Duodenal mucosa (tissue), 2 donors: ENCODE data around the gene PLEKHG1.

ENCODE experiments used
- H3K27ac ChIP-seq: one replicate; pipeline ENCODE4 v1.7.0; 2013; ENCODE audit warnings: low read depth, low read length
- H3K27me3 ChIP-seq, 2 donors: one replicate each; pipeline ENCODE4 v1.7.0; 2013; ENCODE audit warnings: low read length in 2 of 2, control low read depth in 1 of 2; ENCODE audit not compliant: insufficient read depth in 2 of 2, control insufficient read depth in 1 of 2
- H3K36me3 ChIP-seq, 2 donors: one replicate each; pipeline ENCODE4 v1.7.0; 2013; ENCODE audit warnings: low read length in 2 of 2, control low read depth in 1 of 2; ENCODE audit not compliant: insufficient read depth in 2 of 2, control insufficient read depth in 1 of 2
- H3K4me1 ChIP-seq, 2 donors: one replicate each; pipeline ENCODE4 v1.7.0; 2013; ENCODE audit warnings: low read length in 2 of 2, control low read depth in 1 of 2; ENCODE audit not compliant: insufficient read depth in 2 of 2, control insufficient read depth in 1 of 2
- H3K4me3 ChIP-seq, 2 donors: one replicate each; pipeline ENCODE4 v1.7.0; 2013; ENCODE audit warnings: low read length in 2 of 2, low read depth in 1 of 2
- H3K9ac ChIP-seq, 2 donors: one replicate each; pipeline ENCODE4 v1.7.0; 2013; ENCODE audit warnings: low read length in 2 of 2, low read depth in 1 of 2
- H3K9me3 ChIP-seq, 2 donors: one replicate each; pipeline ENCODE4 v1.7.0; 2013; ENCODE audit warnings: low read length in 2 of 2, control low read depth in 1 of 2; ENCODE audit not compliant: control insufficient read depth in 1 of 2

PLEKHG1 gene

DNA sequence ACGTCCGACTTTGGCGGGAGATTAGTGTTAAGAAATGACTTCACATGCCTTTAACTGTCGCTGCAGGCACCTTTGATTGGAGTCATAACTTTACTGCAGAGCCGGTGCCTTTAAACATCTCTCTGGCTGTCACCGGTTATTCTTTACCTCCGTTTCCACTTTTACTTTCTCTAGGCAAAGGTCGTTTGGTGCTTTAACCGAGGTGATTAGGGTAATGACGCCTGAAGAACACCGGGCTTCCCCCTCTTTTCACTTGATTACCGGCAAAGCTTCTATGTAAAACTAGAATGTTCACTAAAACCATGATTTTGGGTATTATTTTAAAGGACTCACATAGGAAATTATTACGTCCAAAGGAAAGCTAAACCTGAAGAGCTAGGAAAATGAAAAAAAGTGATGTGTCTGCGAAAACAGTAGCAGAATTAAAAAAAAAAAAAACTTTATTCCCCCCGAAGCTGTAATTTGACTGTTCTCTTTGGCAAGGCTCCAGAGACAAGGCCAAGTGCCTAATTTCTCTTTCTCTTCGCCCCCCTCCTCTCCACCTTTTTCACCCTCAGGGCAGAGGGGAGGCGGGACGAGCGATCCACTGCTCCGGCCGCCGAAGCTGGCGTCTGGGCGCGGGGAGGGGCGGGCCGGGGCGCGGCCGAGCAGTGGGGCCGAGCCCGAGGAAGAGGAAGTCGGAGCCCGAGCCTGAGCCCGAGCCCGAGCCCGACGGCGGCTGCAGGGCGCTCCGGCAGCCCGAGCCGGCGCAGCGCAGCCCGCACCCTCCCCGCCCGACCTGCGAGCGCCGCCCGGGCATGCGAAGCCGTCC, at the start of gene PLEKHG1:
Gene PLEKHG1, plus strand, starts transcription at position 687 of the 811 bp plus-strand sequence. CDS start 133,797 bp downstream, outside the sequence.
- H3K9me3 ChIP-seq, result no peaks in the 10 kb centered on the region
- peak within 1 kb of the TSS; percentile 47 to 84 for H3K9ac ChIP-seq
- no peaks in the 10 kb centered on the region for H3K36me3 ChIP-seq
- peak within 1 kb of the TSS; percentile 79 for H3K27ac ChIP-seq
- no peaks in the 10 kb centered on the region for H3K27me3 ChIP-seq
- H3K4me3 ChIP-seq, result peak within 1 kb of the TSS; percentile 71 to 77
- peaks cover 33 to 51% of the 10 kb centered on the region in 2 donors for H3K4me1 ChIP-seq

DNA sequence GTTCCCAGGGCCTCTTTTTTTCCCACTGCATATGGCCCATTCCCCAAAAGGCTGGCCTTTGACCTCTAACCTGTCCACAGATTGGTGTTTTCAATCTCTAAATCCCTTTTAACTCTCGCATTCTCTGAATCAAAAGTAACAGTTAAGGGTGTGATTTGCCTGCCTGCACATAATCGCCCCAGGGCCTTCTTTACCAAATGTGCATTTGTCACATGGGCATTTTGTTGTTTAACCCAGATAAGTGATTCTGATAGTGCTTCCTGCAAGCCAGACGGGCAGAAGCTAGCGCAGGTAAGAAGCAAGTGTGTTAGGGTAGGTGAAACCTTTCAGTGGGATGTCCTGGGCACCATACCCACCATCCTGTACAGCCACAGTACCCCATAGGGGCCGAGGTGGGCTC, 49.4 kb upstream of the PLEKHG1 start:
- Histone ChIP-seq H3K4me3 (no peak overlapping the region), H3K36me3 (no peaks in the 10 kb centered on the region), H3K4me1 (peaks cover 4 to 5% of the 10 kb centered on the region in 2 donors), H3K9me3 (no peaks in the 10 kb centered on the region), H3K9ac (no peak overlapping the region), H3K27ac (no peak overlapping the region), H3K27me3 (peaks cover 0 to 3% of the 10 kb centered on the region in 2 donors)

DNA sequence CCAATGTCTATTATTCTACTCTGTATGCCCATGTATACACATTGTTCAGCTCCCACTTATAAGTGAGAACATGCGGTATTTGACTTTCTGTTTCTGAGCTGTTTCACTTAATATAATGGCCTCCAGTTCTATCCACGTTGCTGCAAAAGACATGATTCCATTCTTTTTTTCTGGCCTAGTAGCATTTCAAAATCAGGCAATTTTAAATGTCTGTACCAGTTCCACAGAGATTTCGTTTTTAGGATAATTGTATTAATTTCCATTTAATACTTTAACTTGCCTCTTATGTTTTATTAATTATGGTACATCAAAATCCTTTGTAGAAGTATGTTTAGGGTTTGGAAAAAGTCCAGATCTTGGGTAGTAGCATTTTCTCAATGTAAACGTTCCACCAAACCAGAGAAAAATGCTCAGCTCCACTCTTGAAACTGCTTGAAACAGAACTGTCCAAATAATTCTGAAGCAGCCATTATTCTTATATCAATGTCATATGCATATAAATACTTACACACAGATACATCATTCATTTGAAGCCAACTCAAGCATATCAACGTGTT, 42.6 kb upstream of the PLEKHG1 start:
- Histone ChIP-seq H3K9ac (no peak overlapping the region), H3K4me1 (no peaks in the 10 kb centered on the region), H3K9me3 (peaks cover 0 to 4% of the 10 kb centered on the region in 2 donors)

DNA sequence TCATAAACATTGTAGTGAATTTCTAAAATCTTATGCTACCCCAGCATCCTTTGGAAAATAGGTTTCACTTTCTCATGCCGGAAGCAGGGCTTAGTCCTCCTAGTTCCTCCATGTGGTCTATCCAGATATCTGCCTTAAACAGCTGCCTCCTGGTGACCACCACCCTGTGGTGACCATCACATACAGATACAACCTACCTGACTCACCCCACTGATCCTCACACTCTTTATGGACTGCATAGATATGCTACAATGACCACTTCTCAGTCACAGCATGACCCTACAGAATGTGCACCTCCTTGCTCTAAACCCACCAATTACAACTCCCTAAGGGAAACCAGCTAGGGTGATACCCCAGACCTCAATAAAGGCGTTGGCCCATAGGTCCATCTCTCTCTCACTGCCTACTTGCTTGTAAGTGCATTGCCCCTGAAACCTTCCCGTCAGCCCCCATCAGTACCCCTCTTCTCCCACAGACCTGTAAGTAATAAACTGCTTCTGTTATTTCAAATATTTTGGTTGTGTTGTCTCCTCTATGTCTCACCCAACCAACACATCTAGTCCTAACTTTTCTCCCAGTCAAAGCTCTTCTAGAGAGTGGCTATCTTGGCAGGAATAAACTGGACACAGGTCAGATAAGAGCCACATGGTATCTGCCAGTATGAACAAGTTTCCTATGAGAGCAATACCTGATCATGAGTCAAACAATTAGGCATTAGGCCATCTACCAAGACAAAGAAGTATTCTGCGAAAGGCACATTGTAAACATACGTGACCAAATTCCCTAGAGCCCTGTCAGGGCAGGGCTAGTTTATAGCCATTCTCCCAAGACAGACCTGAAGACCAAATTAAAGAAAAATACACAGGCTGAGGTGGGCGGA, 39.4 kb upstream of the PLEKHG1 start:
- H3K36me3 ChIP-seq, result no peaks in the 10 kb centered on the region
- no peaks in the 10 kb centered on the region for H3K4me1 ChIP-seq
- no peak overlapping the region for H3K4me3 ChIP-seq
- peaks cover 0 to 4% of the 10 kb centered on the region in 2 donors for H3K9me3 ChIP-seq
- no peak overlapping the region for H3K27ac ChIP-seq
- H3K27me3 ChIP-seq, result no peaks in the 10 kb centered on the region
- H3K9ac ChIP-seq, result no peak overlapping the region

More for the DNA sequence above, 42.6 kb upstream of the PLEKHG1 start:
- H3K27me3 ChIP-seq, result no peaks in the 10 kb centered on the region
- no peak overlapping the region for H3K4me3 ChIP-seq
- no peaks in the 10 kb centered on the region for H3K36me3 ChIP-seq
- no peak overlapping the region for H3K27ac ChIP-seq

DNA sequence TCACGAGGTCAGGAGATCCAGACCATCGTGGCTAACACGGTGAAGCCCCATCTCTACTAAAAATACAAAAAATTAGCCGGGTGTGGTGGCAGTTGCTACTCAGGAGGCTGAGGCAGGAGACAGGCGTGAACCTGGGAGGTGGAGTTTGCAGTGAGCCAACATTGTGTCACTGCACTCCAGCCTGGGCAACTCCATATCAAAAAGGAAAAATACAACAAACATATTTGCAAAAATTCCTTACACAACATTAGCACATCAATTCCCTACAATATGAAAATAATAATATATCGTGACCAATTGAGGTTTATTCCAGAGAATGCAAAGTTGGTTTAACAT, 38.8 kb upstream of the PLEKHG1 start:
- Histone ChIP-seq H3K4me1 (no peaks in the 10 kb centered on the region), H3K36me3 (no peaks in the 10 kb centered on the region), H3K27me3 (no peaks in the 10 kb centered on the region), H3K27ac (no peak overlapping the region), H3K4me3 (no peak overlapping the region), H3K9me3 (peaks cover 0 to 4% of the 10 kb centered on the region in 2 donors), H3K9ac (no peak overlapping the region)

DNA sequence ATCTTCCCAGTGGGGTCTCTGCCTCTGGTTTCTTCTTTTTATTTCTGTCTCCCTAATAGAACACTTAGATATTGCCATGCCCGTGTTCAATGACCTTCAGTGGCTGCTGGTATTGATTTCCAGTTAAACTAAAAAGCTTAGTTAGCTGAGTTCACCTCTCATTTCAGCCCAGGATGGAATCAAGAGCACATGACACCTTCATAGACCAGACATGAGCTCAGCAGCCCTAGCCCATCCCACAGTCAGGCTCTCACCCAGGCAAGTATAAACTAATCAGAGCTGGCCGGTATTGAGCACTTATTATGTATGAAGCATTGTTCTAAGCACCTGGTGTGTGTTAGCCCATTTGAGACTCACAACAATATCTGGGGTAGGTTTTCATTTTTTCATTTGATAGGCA, 33.7 kb upstream of the PLEKHG1 start:
- H3K4me1 ChIP-seq, result peaks cover 0 to 9% of the 10 kb centered on the region in 2 donors
- H3K9me3 ChIP-seq, result peaks cover 0 to 6% of the 10 kb centered on the region in 2 donors
- H3K4me3 ChIP-seq, result no peak overlapping the region
- no peak overlapping the region for H3K27ac ChIP-seq
- no peak overlapping the region for H3K9ac ChIP-seq
- H3K36me3 ChIP-seq, result no peaks in the 10 kb centered on the region
- H3K27me3 ChIP-seq, result no peaks in the 10 kb centered on the region

DNA sequence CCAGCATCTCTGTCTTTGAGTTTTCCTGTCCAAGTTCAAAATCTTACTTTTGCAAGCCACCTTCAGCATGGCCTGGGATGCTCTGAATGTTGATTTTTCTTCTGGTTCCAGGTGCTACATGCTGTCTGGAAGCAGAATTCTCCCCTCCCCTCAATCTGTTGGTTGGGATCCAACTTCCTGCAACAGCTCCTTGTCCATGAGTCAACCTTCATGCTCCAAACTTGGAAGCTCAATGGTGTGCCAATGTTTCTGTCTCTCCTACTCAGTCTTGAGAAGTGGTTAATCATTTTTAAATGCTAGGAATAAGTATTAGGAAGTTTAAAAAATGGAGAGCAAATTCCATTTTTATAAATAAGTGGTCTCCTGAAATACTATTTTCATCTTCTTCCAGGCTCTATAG, 33.2 kb upstream of the PLEKHG1 start:
- no peak overlapping the region for H3K4me3 ChIP-seq
- peaks cover 0 to 6% of the 10 kb centered on the region in 2 donors for H3K9me3 ChIP-seq
- no peaks in the 10 kb centered on the region for H3K36me3 ChIP-seq
- H3K27me3 ChIP-seq, result no peaks in the 10 kb centered on the region
- H3K4me1 ChIP-seq, result peaks cover 0 to 9% of the 10 kb centered on the region in 2 donors
- no peak overlapping the region for H3K27ac ChIP-seq
- no peak overlapping the region for H3K9ac ChIP-seq

DNA sequence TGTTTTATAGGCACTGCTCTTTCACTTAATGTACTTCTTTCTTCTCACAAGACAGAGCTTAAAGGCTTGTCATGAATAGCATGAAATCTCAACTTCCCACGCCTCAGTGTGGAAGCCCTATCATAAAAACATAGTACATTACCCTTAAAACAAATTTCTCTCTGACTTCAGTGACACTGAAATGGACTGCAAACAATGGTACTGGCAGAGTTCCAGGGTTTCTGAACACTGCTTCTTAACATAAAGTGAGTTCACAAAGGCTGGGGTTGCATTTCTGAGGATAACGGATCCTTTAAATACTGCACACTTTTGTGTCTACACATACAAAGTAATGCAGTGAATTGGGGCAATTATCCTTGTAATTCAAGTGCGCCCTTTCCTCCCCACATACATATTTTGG, 32.3 kb upstream of the PLEKHG1 start:
- no peak overlapping the region for H3K27ac ChIP-seq
- no peaks in the 10 kb centered on the region for H3K36me3 ChIP-seq
- H3K4me3 ChIP-seq, result no peak overlapping the region
- H3K9ac ChIP-seq, result no peak overlapping the region
- H3K9me3 ChIP-seq, result peaks cover 0 to 6% of the 10 kb centered on the region in 2 donors
- peaks cover 0 to 9% of the 10 kb centered on the region in 2 donors for H3K4me1 ChIP-seq
- H3K27me3 ChIP-seq, result no peaks in the 10 kb centered on the region

DNA sequence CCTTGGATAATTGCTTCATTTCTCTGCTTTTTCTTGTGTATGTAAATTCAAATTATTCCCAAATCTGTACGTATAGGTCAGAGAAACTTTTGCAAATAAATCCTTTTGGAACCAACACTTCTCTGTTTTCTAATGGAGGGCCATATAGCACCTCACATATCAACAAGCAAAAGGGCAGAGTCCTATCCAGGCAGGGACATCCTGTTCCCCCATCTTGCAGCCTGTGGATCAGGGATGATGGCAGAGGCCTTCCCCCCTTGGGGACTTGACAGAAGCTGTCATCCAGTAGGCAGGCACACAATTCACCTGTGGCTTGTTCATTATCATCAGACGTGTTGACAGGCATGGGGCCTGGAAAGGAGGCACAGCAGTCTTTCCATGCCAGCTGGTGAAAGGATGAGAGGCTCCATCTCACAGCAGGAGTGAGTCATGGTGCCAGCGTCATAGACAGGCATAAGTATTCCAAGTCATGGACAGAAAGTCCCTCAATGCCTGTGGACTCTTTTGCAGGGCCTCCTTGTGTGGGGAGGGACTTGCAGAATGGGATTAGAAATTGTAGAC, 31.8 kb upstream of the PLEKHG1 start:
- peaks cover 0 to 9% of the 10 kb centered on the region in 2 donors for H3K4me1 ChIP-seq
- no peak overlapping the region for H3K9ac ChIP-seq
- peaks cover 0 to 6% of the 10 kb centered on the region in 2 donors for H3K9me3 ChIP-seq
- H3K27ac ChIP-seq, result no peak overlapping the region
- no peaks in the 10 kb centered on the region for H3K27me3 ChIP-seq
- no peak overlapping the region for H3K4me3 ChIP-seq
- H3K36me3 ChIP-seq, result no peaks in the 10 kb centered on the region
